H1 (cell line): ENCODE data around the gene TFAP2C. TPM values are rescaled to one million over a fixed set of nuclear protein-coding genes. Genes with fewer than 3 reads are reported as not detected.

Source experiments
- CEBPB ChIP-seq: IDR thresholded peaks from 2 replicates; pipeline ENCODE4 v1.6.1; 2012; ENCODE audit warnings: low read depth, low read length
- SP2 ChIP-seq: IDR thresholded peaks from 2 replicates; pipeline ENCODE4 v1.6.1; 2012; ENCODE audit warnings: mild to moderate bottlenecking, low read length, inconsistent platforms
- TAF7 ChIP-seq: optimal IDR thresholded peaks from 2 replicates; pipeline ENCODE3; 2011; ENCODE audit warnings: low read depth, mild to moderate bottlenecking, inconsistent platforms, low read length, moderate library complexity, borderline replicate concordance
- polyA plus RNA-seq, 7 experiments: library from polyadenylated mRNA; depleted of rRNA in 3 of 7; stranded (reverse) in 5 of 7; unstranded in 2 of 7; fragments of >200 nt in 5 of 7; fragments of 200-250 nt in 2 of 7; gene quantifications; 1 replicate in 5 of 7; 2 replicates in 1 of 7; 4 replicates in 1 of 7; pipeline versions ENCODE4 v1.2.1 to v1.2.3, GENCODE V29; 2011 to 2013; ENCODE audit warnings: missing spikeins in 2 of 7, mixed read lengths in 2 of 7
- total RNA-seq: library from RNA; stranded (reverse); fragmentation: NEBNext Ultra II Directional; extraction: Animal tissue kit (Norgen Biotek cat#: 25700); gene quantifications from 2 replicates; pipeline ENCODE4 v1.2.1, GENCODE V29; 2021
- TF ChIP-seq, protein P1 (sequence below): fragments of 300-600 bp; sonication (generic); IDR thresholded peaks from 2 replicates; pipeline ENCODE4 v1.7.1; 2012; ENCODE audit warnings: low read length, moderate library complexity, mild to moderate bottlenecking, inconsistent platforms; ENCODE audit not compliant: insufficient replicate concordance

Gene TFAP2C
- total and polyA plus RNA-seq, 2 of the 8 experiments (the other 6 are each of a cell fraction or from before 2014, with no cell fraction given) = 1.7 to 5.8 TPM

DNA sequence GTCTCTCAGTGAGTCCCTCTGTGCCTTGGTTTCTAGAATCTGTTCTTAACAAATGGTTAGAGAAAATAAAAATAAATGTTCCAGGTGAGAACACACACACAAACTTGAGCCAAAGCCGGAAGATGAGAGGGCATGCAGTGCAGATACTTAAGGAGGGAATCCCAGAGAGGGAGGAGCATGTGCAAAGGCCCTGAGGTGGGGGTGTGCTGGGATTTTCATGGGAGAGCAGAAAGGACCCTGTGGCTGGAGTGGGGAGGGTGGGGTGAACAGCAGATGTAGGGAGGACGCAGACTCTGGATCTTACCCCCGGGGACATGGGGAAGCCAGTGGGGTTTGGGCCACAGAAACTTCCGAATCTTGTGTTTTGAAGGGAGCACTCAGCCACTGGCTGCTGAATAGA is 17.5 kb downstream of the TFAP2C start (continued):
- TF ChIP-seq, protein P1, sequence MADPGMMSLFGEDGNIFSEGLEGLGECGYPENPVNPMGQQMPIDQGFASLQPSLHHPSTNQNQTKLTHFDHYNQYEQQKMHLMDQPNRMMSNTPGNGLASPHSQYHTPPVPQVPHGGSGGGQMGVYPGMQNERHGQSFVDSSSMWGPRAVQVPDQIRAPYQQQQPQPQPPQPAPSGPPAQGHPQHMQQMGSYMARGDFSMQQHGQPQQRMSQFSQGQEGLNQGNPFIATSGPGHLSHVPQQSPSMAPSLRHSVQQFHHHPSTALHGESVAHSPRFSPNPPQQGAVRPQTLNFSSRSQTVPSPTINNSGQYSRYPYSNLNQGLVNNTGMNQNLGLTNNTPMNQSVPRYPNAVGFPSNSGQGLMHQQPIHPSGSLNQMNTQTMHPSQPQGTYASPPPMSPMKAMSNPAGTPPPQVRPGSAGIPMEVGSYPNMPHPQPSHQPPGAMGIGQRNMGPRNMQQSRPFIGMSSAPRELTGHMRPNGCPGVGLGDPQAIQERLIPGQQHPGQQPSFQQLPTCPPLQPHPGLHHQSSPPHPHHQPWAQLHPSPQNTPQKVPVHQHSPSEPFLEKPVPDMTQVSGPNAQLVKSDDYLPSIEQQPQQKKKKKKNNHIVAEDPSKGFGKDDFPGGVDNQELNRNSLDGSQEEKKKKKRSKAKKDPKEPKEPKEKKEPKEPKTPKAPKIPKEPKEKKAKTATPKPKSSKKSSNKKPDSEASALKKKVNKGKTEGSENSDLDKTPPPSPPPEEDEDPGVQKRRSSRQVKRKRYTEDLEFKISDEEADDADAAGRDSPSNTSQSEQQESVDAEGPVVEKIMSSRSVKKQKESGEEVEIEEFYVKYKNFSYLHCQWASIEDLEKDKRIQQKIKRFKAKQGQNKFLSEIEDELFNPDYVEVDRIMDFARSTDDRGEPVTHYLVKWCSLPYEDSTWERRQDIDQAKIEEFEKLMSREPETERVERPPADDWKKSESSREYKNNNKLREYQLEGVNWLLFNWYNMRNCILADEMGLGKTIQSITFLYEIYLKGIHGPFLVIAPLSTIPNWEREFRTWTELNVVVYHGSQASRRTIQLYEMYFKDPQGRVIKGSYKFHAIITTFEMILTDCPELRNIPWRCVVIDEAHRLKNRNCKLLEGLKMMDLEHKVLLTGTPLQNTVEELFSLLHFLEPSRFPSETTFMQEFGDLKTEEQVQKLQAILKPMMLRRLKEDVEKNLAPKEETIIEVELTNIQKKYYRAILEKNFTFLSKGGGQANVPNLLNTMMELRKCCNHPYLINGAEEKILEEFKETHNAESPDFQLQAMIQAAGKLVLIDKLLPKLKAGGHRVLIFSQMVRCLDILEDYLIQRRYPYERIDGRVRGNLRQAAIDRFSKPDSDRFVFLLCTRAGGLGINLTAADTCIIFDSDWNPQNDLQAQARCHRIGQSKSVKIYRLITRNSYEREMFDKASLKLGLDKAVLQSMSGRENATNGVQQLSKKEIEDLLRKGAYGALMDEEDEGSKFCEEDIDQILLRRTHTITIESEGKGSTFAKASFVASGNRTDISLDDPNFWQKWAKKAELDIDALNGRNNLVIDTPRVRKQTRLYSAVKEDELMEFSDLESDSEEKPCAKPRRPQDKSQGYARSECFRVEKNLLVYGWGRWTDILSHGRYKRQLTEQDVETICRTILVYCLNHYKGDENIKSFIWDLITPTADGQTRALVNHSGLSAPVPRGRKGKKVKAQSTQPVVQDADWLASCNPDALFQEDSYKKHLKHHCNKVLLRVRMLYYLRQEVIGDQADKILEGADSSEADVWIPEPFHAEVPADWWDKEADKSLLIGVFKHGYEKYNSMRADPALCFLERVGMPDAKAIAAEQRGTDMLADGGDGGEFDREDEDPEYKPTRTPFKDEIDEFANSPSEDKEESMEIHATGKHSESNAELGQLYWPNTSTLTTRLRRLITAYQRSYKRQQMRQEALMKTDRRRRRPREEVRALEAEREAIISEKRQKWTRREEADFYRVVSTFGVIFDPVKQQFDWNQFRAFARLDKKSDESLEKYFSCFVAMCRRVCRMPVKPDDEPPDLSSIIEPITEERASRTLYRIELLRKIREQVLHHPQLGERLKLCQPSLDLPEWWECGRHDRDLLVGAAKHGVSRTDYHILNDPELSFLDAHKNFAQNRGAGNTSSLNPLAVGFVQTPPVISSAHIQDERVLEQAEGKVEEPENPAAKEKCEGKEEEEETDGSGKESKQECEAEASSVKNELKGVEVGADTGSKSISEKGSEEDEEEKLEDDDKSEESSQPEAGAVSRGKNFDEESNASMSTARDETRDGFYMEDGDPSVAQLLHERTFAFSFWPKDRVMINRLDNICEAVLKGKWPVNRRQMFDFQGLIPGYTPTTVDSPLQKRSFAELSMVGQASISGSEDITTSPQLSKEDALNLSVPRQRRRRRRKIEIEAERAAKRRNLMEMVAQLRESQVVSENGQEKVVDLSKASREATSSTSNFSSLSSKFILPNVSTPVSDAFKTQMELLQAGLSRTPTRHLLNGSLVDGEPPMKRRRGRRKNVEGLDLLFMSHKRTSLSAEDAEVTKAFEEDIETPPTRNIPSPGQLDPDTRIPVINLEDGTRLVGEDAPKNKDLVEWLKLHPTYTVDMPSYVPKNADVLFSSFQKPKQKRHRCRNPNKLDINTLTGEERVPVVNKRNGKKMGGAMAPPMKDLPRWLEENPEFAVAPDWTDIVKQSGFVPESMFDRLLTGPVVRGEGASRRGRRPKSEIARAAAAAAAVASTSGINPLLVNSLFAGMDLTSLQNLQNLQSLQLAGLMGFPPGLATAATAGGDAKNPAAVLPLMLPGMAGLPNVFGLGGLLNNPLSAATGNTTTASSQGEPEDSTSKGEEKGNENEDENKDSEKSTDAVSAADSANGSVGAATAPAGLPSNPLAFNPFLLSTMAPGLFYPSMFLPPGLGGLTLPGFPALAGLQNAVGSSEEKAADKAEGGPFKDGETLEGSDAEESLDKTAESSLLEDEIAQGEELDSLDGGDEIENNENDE = no peak
- TF ChIP-seq TAF7 (no peak), CEBPB (no peak), SP2 (no peak)
